HepG2 (cell line): ENCODE measurements around the gene GNG5. TPM values are rescaled to one million over a fixed set of nuclear protein-coding genes. Genes with fewer than 3 reads are reported as not detected.

Experiments used
- EZH2 ChIP-seq: conservative IDR thresholded peaks from 2 replicates; pipeline ENCODE4 v1.6.1; 2012; ENCODE audit warnings: mild to moderate bottlenecking, low read depth, low read length, moderate library complexity
- FOXK1 ChIP-seq: sonication (generic); formaldehyde crosslinking; IDR thresholded peaks from 2 replicates; pipeline ENCODE4 v1.4.0; 2020; ENCODE audit warnings: low read depth, missing genetic modification reagents, borderline replicate concordance
- KMT2B ChIP-seq: IDR thresholded peaks from 2 replicates; pipeline ENCODE4 v1.6.1; 2016; ENCODE audit warnings: missing genetic modification reagents, missing compliant biosample characterization
- MAZ ChIP-seq, 2 experiments: sonication (generic) in 1 of 2; formaldehyde crosslinking in 1 of 2; IDR thresholded peaks; 2 replicates each; pipeline versions ENCODE4 v1.5.0 to v1.6.1; 2012 to 2020; ENCODE audit warnings: low read depth in 2 of 2, mild to moderate bottlenecking in 2 of 2, borderline replicate concordance in 1 of 2, improper control_type of control experiment in 1 of 2, low read length in 1 of 2, missing genetic modification reagents in 1 of 2, moderate library complexity in 1 of 2
- POLR2A ChIP-seq, 2 experiments: IDR thresholded peaks; 2 replicates each; pipeline ENCODE4 v1.6.1; 2011; ENCODE audit warnings: low read depth in 2 of 2, low read length in 2 of 2, mild to moderate bottlenecking in 1 of 2, moderate library complexity in 1 of 2; ENCODE audit not compliant: insufficient read depth in 1 of 2
- RARG ChIP-seq: sonication (generic); formaldehyde crosslinking; IDR thresholded peaks from 2 replicates; pipeline ENCODE4 v1.4.0; 2020; ENCODE audit warnings: low read depth, mild to moderate bottlenecking, missing genetic modification reagents
- TBP ChIP-seq: sonication (generic); formaldehyde crosslinking; IDR thresholded peaks from 2 replicates; pipeline ENCODE4 v1.5.0; 2020; ENCODE audit warnings: missing genetic modification reagents
- TEAD2 ChIP-seq: sonication (generic); formaldehyde crosslinking; IDR thresholded peaks from 2 replicates; pipeline ENCODE4 v1.9.0; 2021; ENCODE audit warnings: missing genetic modification reagents
- ZFP82 ChIP-seq: sonication (generic); formaldehyde crosslinking; IDR thresholded peaks from 2 replicates; pipeline ENCODE4 v1.5.1; 2020; ENCODE audit warnings: mild to moderate bottlenecking, missing genetic modification reagents, borderline replicate concordance
- ZNF605 ChIP-seq: sonication (generic); formaldehyde crosslinking; IDR thresholded peaks from 2 replicates; pipeline ENCODE4 v1.8.0; 2022; ENCODE audit warnings: mild to moderate bottlenecking, missing genetic modification reagents
- ZNF816 ChIP-seq: sonication (generic); formaldehyde crosslinking; IDR thresholded peaks from 2 replicates; pipeline ENCODE4 v1.8.0; 2022; ENCODE audit warnings: missing genetic modification reagents, mild to moderate bottlenecking, borderline replicate concordance
- ZNF891 ChIP-seq: sonication (generic); formaldehyde crosslinking; IDR thresholded peaks from 2 replicates; pipeline ENCODE4 v1.5.0; 2020; ENCODE audit warnings: mild to moderate bottlenecking, missing genetic modification reagents
- ZSCAN25 ChIP-seq: sonication (generic); formaldehyde crosslinking; IDR thresholded peaks from 2 replicates; pipeline ENCODE4 v1.8.0; 2022; ENCODE audit warnings: mild to moderate bottlenecking, missing genetic modification reagents
- polyA plus RNA-seq, 8 experiments: library from polyadenylated mRNA; depleted of rRNA in 3 of 8; stranded (reverse) in 7 of 8; unstranded in 1 of 8; fragments of >200 nt; fragmentation: Illumina TruSeq in 4 of 8; extraction: Trizol in 4 of 8; gene quantifications; 2 replicates each; pipeline versions ENCODE4 v1.2.1 to v1.2.3, GENCODE V29; 2011 to 2016; ENCODE audit warnings: low read depth in 4 of 8, missing spikeins in 1 of 8, mixed read lengths in 1 of 8; ENCODE audit not compliant: insufficient read depth in 1 of 8
- total RNA-seq, 5 experiments: library from RNA; depleted of rRNA; stranded (reverse); fragments of >200 nt; fragmentation: Illumina TruSeq; extraction: Trizol; gene quantifications; 2 replicates each; pipeline ENCODE4 v1.2.3, GENCODE V29; 2016; ENCODE audit warnings: low read depth in 1 of 5
- TF ChIP-seq, protein P1 (sequence below): sonication (generic); formaldehyde crosslinking; IDR thresholded peaks from 2 replicates; pipeline ENCODE4 v1.5.1; 2020; ENCODE audit warnings: mild to moderate bottlenecking, missing genetic modification reagents, moderate library complexity
- TF ChIP-seq, protein P2 (sequence below): sonication (generic); formaldehyde crosslinking; IDR thresholded peaks from 2 replicates; pipeline ENCODE4 v1.5.0; 2020; ENCODE audit warnings: missing genetic modification reagents
- TF ChIP-seq, protein P3 (sequence below): IDR thresholded peaks from 2 replicates; pipeline ENCODE4 v1.6.1; 2016; ENCODE audit warnings: low read depth
- TF ChIP-seq, protein P4 (sequence below): sonication (generic); formaldehyde crosslinking; IDR thresholded peaks from 2 replicates; pipeline ENCODE4 v1.5.0; 2020; ENCODE audit warnings: mild to moderate bottlenecking, missing genetic modification reagents
- TF ChIP-seq, protein P5 (sequence below), 2 experiments: sonication (generic) in 1 of 2; formaldehyde crosslinking in 1 of 2; IDR thresholded peaks; 2 replicates each; pipeline versions ENCODE4 v1.4.0 to v1.6.1; 2016 to 2020; ENCODE audit warnings: borderline replicate concordance in 1 of 2, low read depth in 1 of 2, mild to moderate bottlenecking in 1 of 2, missing genetic modification reagents in 1 of 2

The GNG5 gene
- total and polyA plus RNA-seq, 2 of the 13 experiments (the other 11 are each of a cell fraction or from before 2014, with no cell fraction given) = 103 to 137 TPM

DNA sequence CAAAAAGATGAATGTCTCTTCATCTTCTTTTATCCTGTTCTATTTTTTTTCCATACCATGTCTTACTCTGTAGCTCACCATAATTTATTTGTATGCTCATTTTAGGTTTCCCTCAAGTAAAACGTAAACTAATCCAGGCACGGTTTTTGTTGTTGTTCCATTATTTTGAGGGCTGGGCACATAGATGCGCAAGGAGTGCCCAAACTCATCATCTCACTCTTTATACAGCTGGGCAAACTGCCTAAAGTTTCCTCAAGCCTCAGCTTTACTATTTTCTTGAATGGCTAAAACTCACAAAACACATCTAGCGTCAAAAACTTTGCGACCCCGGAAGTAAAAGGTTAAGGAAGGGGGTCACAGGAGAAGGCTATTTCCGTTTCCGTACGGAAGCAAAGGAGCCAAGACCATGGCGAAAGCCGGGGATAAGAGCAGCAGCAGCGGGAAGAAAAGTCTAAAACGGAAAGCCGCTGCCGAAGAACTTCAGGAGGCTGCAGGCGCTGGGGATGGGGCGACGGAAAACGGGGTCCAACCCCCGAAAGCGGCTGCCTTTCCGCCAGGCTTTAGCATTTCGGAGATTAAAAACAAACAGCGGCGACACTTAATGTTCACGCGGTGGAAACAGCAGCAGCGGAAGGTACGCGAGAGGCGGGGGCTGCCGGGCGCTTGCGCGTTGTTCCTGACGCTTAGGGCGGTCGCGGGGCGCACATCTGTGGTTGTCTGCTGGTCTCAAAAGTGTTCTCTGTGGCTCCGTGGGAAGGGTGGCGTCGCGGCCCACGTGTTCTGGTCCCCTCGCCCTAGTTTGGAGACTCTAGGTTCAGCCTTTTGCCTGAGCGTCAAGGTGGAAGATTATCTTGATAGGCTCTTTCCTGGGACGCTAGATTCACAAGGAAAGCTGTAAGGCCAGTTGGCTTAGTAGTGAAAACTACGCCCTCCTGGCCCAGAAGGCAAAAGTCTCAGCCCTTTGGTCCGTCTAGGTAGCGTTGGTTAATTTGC is 27.2 kb downstream of the GNG5 start, which contains the start of gene RPF1 (continued):
- TF ChIP-seq ZSCAN25 (CRISPR knock-in tag) (peak; percentile 8; the same call in 1 of the 2 replicates), EZH2 (no peak; the same call in 1 of the 2 replicates), ZNF605 (CRISPR knock-in tag) (peak; percentile 85), POLR2A (IDR thresholded peaks at IDR 0.05; ENCODE audit: insufficient read depth in 1 of 2, low read depth in 2 of 2, low read length in 2 of 2) (peak; percentile 58 to 84), MAZ (IDR thresholded peaks at IDR 0.05; ENCODE audit: borderline replicate concordance, low read depth, low read length) (peak; percentile 45; the same call in 1 of the 2 replicates), MAZ (CRISPR knock-in tag; IDR thresholded peaks at IDR 0.05; ENCODE audit: low read depth) (peak; percentile 39), TBP (CRISPR knock-in tag) (no peak), TEAD2 (CRISPR knock-in tag) (no peak), FOXK1 (CRISPR knock-in tag) (peak; percentile 72; the same call in 1 of the 2 replicates), ZNF891 (CRISPR knock-in tag) (peak; percentile 76; the same call in 1 of the 2 replicates), ZNF816 (no peak), KMT2B (peak; percentile 92), ZFP82 (CRISPR knock-in tag) (no peak), RARG (CRISPR knock-in tag) (no peak)
- TF ChIP-seq, protein P1, sequence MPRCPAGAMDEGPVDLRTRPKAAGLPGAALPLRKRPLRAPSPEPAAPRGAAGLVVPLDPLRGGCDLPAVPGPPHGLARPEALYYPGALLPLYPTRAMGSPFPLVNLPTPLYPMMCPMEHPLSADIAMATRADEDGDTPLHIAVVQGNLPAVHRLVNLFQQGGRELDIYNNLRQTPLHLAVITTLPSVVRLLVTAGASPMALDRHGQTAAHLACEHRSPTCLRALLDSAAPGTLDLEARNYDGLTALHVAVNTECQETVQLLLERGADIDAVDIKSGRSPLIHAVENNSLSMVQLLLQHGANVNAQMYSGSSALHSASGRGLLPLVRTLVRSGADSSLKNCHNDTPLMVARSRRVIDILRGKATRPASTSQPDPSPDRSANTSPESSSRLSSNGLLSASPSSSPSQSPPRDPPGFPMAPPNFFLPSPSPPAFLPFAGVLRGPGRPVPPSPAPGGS (CRISPR knock-in tag) = no peak; the same call in 1 of the 2 replicates
- TF ChIP-seq, protein P2, sequence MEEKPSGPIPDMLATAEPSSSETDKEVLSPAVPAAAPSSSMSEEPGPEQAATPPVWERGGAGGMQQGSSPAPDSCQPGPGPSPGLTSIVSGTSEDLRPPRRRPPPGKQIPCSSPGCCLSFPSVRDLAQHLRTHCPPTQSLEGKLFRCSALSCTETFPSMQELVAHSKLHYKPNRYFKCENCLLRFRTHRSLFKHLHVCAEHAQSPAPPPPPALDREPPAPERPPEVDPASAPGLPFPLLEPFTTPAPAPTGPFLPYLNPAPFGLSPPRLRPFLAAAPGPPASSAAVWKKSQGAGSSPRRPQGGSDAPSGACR (CRISPR knock-in tag) = no peak
- TF ChIP-seq, protein P3, sequence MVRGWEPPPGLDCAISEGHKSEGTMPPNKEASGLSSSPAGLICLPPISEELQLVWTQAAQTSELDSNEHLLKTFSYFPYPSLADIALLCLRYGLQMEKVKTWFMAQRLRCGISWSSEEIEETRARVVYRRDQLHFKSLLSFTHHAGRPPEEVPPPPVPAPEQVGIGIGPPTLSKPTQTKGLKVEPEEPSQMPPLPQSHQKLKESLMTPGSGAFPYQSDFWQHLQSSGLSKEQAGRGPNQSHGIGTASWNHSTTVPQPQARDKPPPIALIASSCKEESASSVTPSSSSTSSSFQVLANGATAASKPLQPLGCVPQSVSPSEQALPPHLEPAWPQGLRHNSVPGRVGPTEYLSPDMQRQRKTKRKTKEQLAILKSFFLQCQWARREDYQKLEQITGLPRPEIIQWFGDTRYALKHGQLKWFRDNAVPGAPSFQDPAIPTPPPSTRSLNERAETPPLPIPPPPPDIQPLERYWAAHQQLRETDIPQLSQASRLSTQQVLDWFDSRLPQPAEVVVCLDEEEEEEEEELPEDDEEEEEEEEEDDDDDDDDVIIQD (CRISPR knock-in tag) = 0 out of 2 replicates have a peak, but pooled peaks have one; percentile 58
- TF ChIP-seq, protein P4, sequence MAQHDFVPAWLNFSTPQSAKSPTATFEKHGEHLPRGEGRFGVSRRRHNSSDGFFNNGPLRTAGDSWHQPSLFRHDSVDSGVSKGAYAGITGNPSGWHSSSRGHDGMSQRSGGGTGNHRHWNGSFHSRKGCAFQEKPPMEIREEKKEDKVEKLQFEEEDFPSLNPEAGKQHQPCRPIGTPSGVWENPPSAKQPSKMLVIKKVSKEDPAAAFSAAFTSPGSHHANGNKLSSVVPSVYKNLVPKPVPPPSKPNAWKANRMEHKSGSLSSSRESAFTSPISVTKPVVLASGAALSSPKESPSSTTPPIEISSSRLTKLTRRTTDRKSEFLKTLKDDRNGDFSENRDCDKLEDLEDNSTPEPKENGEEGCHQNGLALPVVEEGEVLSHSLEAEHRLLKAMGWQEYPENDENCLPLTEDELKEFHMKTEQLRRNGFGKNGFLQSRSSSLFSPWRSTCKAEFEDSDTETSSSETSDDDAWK (CRISPR knock-in tag) = no peak
- TF ChIP-seq, protein P5, sequence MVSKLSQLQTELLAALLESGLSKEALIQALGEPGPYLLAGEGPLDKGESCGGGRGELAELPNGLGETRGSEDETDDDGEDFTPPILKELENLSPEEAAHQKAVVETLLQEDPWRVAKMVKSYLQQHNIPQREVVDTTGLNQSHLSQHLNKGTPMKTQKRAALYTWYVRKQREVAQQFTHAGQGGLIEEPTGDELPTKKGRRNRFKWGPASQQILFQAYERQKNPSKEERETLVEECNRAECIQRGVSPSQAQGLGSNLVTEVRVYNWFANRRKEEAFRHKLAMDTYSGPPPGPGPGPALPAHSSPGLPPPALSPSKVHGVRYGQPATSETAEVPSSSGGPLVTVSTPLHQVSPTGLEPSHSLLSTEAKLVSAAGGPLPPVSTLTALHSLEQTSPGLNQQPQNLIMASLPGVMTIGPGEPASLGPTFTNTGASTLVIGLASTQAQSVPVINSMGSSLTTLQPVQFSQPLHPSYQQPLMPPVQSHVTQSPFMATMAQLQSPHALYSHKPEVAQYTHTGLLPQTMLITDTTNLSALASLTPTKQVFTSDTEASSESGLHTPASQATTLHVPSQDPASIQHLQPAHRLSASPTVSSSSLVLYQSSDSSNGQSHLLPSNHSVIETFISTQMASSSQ (IDR thresholded peaks at IDR 0.05; ENCODE audit: low read depth) = peak; percentile 11; the same call in 1 of the 2 replicates
- TF ChIP-seq, protein P5 (CRISPR knock-in tag; IDR thresholded peaks at IDR 0.05; ENCODE audit: borderline replicate concordance) = 0 out of 2 replicates have a peak, but pooled peaks have one; percentile 31
